Measurements from ENCODE around the gene B3GLCT.

- TF ChIP-seq SRF (IDR thresholded peaks at IDR 0.05; ENCODE audit: low read depth) (no peak), CTCF (IDR thresholded peaks at IDR 0.05 in 2 of 3, conservative IDR thresholded peaks at IDR 0.05 in 1 of 3; ENCODE audit: borderline replicate concordance in 1 of 3, insufficient read depth in 1 of 3, low read depth in 2 of 3, low read length in 2 of 3) (no peak), POLR2A (IDR thresholded peaks at IDR 0.05; ENCODE audit: borderline replicate concordance, extremely low read depth, insufficient read depth, insufficient read length) (no peak), MAX (IDR thresholded peaks at IDR 0.05) (no peak), POLR2AphosphoS5 (IDR thresholded peaks at IDR 0.05; ENCODE audit: low read depth, low read length) (no peak), CEBPB (IDR thresholded peaks at IDR 0.05; ENCODE audit: low read depth) (no peak), REST (IDR thresholded peaks at IDR 0.05; ENCODE audit: low read depth) (no peak), ATF3 (IDR thresholded peaks at IDR 0.05) (no peak), ZBTB33 (IDR thresholded peaks at IDR 0.05; ENCODE audit: extremely low read depth, insufficient replicate concordance, low read length) (no peak), EZH2 (IDR thresholded peaks at IDR 0.05) (no peak), RAD21 (IDR thresholded peaks at IDR 0.05; ENCODE audit: low read depth) (no peak), EGR1 (IDR thresholded peaks at IDR 0.05; ENCODE audit: low read depth) (no peak), SIN3A (IDR thresholded peaks at IDR 0.05; ENCODE audit: low read depth) (no peak)
These were observed 4.8 kb downstream of the B3GLCT start for GRCh38 chr13:31204592-31204991.

Measured in HCT116 (cell line).